Gastrocnemius medialis (tissue), 4 donors: ENCODE data around the gene CMTM4.

Experiments
- CTCF ChIP-seq, 5 experiments: fragments of 450-650 bp in 3 of 5; fragments of 200-600 bp in 2 of 5; sonication (generic) in 2 of 5; IDR thresholded peaks in 4 of 5; conservative IDR thresholded peaks in 1 of 5; 1 replicate in 4 of 5; 2 replicates in 1 of 5; pipeline ENCODE4 v1.5.1; 2016 to 2019; ENCODE audit warnings: antibody characterized with exemption in 5 of 5, mild to moderate bottlenecking in 3 of 5, moderate library complexity in 3 of 5
- POLR2A ChIP-seq, 2 donors: fragments of 450-650 bp; IDR thresholded peaks; one replicate each; pipeline ENCODE4 v1.6.1; 2017; ENCODE audit warnings: antibody characterized with exemption in 2 of 2, mild to moderate bottlenecking in 2 of 2, moderate library complexity in 2 of 2

- TF ChIP-seq CTCF (IDR thresholded peaks at IDR 0.05 in 4 of 5, conservative IDR thresholded peaks at IDR 0.05 in 1 of 5), result no peak
- TF ChIP-seq POLR2A (IDR thresholded peaks at IDR 0.05), result no peak
These were observed 44.8 kb upstream of the CMTM4 start for GRCh38 chr16:66741169-66741900.
